ENCODE measurements around the gene APOBEC3F.

DNA sequence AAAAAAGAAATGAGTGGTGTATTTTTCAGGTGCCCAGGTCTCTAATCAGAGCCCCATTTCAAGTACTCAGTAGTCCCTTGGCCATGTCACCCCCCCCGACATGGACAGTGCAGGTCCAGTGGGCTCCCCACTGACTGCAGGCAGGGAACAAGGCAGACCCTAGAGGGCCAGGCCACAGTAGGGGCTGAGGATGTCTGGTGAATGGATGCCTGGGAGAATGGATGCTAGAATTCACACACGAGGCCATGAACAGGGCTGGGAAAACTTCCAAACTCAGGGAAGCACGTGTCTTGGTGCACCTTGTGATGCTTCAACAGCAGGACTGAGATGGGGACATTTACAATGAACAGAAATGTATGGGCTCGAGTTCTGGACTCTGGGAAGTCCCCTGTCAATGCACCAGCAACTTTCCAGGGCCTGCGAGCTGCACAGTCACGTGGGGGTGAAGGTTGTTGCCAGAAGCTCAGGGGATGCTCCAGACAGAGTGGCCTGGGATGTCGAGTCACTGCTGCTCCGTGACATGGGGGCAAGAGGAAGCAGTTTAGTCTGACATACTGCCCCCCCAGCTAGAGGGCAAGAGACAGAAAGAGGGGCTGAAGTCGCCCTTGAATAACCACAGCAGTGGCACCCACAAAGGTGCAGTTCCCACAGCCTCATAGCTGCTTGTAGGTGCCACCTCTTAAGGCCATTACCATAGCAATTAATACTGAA lies 39.5 kb downstream of the APOBEC3F start:
- TF ChIP-seq, protein P1, sequence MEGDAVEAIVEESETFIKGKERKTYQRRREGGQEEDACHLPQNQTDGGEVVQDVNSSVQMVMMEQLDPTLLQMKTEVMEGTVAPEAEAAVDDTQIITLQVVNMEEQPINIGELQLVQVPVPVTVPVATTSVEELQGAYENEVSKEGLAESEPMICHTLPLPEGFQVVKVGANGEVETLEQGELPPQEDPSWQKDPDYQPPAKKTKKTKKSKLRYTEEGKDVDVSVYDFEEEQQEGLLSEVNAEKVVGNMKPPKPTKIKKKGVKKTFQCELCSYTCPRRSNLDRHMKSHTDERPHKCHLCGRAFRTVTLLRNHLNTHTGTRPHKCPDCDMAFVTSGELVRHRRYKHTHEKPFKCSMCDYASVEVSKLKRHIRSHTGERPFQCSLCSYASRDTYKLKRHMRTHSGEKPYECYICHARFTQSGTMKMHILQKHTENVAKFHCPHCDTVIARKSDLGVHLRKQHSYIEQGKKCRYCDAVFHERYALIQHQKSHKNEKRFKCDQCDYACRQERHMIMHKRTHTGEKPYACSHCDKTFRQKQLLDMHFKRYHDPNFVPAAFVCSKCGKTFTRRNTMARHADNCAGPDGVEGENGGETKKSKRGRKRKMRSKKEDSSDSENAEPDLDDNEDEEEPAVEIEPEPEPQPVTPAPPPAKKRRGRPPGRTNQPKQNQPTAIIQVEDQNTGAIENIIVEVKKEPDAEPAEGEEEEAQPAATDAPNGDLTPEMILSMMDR (IDR thresholded peaks at IDR 0.05; ENCODE audit: insufficient read depth, low read length, poor library complexity, severe bottlenecking): no peak
- TF ChIP-seq EZH2phosphoT487 (conservative IDR thresholded peaks at IDR 0.05; ENCODE audit: low read length): no peak
